Activated CD4-positive, alpha-beta T cell treated with anti-CD3 and anti-CD28 coated beads for 48 hours (primary cell): Measurements from ENCODE around the gene LRRC30.

Experiments used
- DNase-seq: peaks from one replicate; pipeline ENCODE4 v3.0.0-alpha.2; 2020

LRRC30 gene

DNA sequence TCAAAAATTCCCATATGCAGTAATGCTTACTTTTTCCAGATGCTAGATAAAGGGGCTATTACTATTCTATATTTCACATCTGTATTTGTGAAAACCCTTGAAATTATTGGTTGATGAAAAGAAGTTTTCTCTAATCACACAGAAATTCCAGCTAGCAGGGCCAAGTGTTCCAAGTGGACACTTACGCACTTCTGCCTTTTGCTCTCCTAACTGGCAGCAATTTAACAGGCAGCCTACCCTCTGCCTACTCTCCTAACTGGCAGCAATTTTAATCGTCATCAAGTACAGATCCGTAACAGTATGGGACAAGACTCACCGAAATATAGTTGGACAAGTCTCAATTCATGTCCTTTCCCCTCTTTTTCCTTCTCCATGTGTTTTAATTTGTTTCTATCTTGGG is 12.0 kb downstream of the LRRC30 start:
- no peak for DNase-seq

DNA sequence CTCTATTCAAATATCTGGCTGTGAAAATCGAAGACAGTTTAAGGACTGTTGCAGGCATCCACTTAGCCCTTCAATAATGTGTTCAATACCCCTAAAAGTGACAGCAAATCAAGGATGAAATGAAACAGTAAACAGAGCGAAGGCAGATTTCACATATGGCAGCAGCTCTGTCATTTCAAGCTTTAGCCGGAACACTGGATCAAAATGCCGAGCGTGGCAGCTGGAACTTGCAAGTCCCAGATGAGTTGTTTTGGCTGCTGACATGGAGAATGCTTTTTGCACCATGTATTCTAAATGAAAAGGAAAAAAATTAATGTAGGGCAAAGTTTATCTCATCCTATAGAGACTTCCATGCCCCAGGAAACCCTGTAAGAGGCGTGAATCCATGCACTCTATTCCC is 18.0 kb downstream of the LRRC30 start:
- DNase-seq, result no peak

DNA sequence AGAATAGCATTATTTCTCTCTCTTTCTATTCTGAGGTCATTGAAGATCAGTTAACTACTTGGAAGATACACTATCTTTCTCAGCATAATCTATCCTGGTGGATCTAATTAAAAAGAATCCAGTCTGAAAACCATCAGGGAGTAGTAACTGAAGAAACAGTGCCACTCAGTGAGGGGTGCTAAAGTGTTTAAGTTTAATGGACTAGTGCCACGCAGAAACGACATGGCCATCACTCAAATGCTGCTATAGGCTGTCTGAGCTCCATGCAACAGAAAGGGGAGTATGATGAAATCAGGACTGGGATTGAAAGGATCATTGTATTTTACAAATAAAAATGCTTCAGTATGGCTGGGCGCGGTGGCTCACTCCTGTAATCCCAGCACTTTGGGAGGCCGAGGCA is 23.3 kb downstream of the LRRC30 start:
- DNase-seq, result no peak

DNA sequence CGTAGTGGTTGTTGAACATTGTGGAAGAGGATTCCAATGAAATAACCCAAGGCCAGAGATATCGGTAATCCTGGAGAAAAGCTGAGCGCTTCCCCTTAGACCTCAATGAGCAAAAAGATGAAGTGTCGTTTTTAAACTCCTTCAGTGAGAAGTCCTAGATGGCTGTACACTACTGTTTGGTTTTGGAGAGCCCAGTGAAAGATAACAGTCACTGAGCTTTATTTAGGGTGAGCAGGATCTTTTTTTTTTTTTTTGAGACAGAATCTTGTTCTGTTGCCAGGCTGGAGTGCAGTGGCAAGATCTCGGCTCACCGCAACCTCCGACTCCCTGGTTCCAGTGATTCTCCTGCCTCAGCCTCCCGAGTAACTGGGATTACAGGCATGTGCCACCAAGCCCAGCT is 24.2 kb downstream of the LRRC30 start:
- no peak for DNase-seq

DNA sequence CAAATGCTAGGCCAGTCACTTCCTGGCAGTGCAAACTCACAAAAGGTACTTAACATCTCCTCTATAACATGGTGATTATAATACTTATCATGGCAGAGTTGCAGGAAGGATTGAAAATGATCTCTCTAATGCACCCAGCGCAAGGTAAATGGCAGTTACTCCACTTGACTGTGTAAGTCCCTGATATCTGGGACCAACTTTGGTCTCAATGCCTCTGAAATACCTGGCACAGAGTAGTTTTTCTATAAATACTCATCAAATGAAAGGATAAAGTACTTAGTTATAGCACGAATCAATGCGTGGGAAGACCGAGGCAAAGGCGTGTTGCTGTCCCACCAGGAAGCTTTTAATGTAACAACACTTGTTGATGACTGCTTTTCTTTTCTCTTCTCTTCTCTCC is 24.8 kb downstream of the LRRC30 start:
- no peak for DNase-seq

DNA sequence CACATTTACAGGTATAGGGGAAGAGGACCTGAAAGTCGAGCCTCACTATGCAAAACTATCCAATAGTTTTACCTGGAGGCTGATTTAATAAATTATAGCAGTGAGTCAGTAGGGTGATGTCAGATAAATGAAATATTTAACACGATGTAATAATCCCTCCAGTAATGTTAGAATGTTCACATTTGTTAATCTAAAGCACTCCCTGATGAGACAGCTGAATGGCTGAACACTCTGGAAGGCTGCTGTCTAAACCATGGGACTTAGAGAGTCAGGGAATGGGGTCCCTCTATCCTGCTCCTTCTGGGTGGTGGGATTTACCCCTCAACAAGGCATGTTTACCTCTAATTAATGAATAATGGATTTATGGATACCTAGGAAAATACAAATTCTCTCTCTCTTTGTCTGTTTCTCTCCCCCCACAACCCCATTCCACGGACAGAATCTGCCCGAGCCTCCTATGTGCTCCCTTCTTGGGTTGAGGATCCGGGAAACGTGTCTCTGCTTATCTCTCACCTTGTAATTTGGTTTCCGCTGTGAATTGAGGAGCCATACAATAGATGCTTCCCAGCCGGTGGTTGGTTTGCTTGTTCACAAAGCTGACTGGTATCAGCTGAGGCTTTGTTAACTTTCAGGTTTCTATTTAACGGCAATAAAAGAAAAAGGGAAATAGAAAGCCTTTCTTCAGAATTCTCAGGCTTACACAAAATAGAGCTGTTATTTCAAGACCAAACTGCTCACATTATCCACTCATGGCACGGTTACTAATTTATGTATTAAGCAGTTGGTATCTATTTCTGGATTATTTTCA is 25.9 kb downstream of the LRRC30 start:
- DNase-seq, result no peak

DNA sequence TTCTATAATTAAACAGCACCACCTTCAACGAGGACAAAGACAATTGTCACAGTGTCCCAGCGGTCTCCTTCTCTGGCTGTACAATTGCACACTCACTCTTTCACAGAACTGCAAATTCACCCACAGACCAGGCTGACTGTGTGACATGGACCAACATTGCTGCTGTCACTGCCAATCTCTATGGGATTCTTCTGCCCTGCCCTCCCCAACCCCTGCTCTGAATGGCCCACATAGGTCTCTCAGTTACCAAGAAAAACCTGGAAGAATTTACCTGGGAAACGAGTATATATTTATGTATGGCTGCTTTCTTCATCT is 26.5 kb downstream of the LRRC30 start:
- DNase-seq, result no peak

DNA sequence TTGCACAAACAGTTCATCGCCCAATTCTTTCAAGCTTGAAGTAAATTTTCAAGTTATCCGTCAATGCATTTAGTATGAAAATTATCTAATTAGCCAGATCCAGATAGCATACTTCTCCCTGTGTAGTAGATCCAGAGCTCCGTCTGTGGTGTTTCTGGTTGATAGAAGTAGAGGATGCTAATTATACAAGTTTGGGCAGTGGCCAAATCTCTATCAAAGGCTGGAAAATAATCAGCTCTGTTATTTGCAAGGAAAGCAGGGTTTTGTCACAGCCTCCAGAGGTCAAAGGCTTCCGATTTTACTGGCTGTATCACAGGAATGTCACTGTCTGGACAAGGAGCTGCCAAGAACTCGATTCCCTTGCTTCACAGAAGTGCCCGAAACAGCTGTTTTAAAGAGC is 28.6 kb downstream of the LRRC30 start:
- DNase-seq, result no peak

DNA sequence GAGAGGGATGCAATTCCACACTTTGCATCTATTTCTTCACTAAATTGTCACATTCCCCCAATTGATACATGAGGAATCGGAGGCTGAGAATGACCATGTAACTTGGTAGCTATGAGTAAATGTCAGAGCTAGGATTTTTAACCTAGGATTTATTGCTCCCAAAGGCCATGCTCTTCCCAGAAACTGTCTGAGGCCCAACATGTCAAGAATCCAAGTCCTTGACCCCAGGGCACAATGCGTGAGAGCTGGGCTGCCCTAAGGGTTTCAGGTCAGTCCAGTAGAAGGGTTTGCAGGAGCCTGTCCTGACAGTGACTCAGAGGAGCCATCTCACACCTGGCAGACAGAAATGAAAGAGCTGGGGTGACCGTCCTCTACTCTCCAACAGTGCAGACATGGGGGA is 30.3 kb downstream of the LRRC30 start:
- DNase-seq, result no peak

DNA sequence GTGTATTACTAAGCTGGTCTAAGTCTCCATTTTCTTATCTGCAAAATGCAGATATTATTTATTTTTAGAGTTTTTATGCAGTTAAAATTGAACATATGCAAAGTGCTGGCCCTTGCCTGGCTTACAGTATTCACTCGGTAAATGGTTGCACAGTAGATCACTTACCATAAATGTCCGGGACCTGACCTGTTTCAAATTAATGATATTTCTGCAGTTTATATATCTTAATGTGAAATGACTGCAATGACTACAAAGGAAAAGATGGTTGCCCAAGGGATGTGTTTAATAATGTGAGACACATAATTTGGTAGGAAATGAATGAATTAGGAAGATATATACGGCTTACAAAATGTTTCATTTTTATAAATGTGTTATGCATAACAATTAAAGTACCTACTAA is 37.1 kb downstream of the LRRC30 start:
- DNase-seq, result no peak

DNA sequence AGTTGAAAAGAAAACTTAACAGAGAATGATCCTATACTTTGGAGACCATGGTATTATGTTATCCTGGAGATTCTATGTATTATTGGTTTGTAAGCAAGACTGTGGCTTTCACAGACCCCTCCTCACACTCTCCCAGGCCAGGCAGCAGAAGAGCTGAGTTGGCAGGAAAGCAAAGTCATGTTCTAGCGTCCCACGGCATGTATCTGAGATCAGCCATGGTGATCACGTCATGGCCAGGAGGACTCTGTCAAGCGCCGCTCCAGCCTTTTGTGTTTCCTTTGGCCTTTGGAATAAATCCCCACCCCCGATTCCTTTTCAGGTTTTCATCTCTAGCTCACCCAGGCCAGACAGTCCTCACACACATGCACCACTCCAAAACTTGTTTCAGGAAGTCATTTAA is 39.1 kb downstream of the LRRC30 start:
- no peak for DNase-seq

DNA sequence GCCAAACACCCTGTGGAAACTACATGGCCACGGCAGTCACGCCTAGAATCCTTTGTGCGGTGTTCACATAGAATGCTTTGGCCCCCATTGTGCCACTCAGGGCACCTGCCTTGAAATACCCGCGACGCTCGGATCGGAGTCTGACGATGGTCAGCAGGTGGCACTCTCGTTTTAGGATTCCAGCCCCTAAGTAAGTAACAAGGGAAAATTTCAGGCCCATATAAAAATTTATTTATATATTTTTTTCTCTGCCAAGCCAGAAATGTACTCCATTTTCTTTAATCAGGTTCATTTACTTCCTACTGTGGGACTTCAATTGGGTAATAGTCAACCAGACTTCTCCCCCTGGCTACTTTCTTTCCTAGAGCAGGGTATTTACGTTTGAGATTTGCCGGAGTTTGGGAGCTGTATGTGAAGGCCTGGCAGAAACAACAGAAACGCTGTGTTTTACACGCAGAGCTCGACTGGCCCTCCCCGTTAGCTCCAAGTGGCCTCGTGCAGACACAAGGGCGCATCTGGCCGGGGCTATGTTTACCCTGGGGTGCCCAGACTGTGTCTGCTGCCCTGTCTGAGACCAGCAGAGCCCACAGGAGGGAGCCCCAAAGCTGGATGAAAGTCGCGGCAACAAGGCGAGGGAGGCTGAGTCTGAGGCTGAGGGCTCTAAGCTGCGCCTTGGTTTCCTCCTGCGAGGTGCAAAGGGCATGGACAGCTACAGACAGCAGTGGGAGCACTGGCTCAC is 41.6 kb downstream of the LRRC30 start:
- DNase-seq, result peak; percentile 4

DNA sequence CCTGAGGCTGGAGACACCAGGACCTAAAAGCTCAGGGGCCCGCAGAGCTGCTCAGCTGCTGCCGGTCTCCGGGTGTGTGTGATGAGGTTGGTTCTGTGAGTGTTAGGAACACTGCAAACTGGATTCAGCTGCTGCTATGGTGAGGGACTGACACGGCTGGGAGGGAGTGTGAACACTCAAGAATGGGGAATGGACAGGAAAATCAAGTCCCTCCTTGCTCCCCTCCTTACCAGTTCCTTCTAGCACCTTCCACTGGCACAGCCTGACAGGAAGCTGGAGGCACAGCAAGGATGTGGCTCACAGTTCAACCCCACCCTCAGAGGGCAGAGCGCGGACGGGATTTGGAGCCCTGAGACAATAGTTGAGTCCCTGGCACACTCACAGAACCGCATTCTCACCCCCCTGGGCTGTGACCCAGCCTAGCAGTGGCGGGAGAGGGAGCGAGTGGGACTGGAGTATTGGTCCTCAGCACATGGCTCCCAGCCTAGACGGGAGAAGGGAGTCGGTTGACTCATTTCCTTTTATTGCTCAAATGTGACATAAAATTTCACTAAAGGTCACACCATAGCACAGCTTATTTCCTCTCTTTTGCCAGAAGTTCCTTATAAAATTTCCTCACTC is 42.5 kb downstream of the LRRC30 start:
- DNase-seq, result no peak

DNA sequence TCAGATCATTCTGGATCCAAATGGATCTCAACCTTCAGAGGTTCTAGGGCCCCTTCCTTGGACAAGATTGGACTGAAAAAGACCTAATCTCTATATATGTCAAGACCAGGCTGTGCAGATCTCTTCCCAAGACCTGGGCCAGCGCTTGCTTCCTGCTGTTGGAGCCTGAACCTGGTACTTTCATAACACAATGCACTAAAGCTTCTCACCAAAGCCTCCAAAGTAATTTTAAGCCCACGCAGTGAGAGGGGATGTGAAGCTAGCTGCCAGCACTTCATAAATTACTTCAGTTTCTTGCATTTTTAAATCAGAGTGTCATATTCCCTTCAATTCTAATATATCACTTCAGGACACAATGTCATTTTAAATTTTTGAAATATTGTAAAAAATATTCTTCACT is 50.7 kb downstream of the LRRC30 start:
- no peak for DNase-seq
